Activated T-helper 1 cell treated with anti-CD3 and anti-CD28 coated beads, Interleukin-12 subunit alpha, Interleukin-12 subunit beta, Interleukin-2, Interleukin-4 antibody, amounts not matched to agents 30 ng/mL and 10 ng/mL and 1 ng/mL, durations not matched to agents 14 hours and 24 hours and 36 hours (primary cell): ENCODE measurements around the gene SOS2. TPM values are rescaled to one million over a fixed set of nuclear protein-coding genes. Genes with fewer than 3 reads are reported as not detected.

ENCODE experiments used
- DNase-seq: peaks from one replicate; pipeline ENCODE4 v3.0.0; 2021; ENCODE audit warnings: low spot score
- H3K27ac Mint-ChIP-seq: one replicate; pipeline ENCODE4 v1.8.0; 2021; ENCODE audit warnings: mild to moderate bottlenecking, mixed read lengths
- H3K27me3 Mint-ChIP-seq: one replicate; pipeline ENCODE4 v1.8.0; 2022; ENCODE audit warnings: mild to moderate bottlenecking, moderate library complexity, mixed read lengths; ENCODE audit not compliant: insufficient read depth
- H3K36me3 Mint-ChIP-seq: one replicate; pipeline ENCODE4 v1.8.0; 2021; ENCODE audit warnings: low read depth, mixed read lengths
- H3K4me1 Mint-ChIP-seq: one replicate; pipeline ENCODE4 v1.8.0; 2021; ENCODE audit warnings: low read depth, mixed read lengths
- H3K4me3 Mint-ChIP-seq: one replicate; pipeline ENCODE4 v1.8.0; 2021; ENCODE audit warnings: mild to moderate bottlenecking, moderate library complexity, mixed read lengths
- H3K9me3 Mint-ChIP-seq: one replicate; pipeline ENCODE4 v1.8.0; 2021; ENCODE audit warnings: mixed read lengths
- intact Hi-C: fragments of 100-400 bp; cut with micrococcal nuclease; formaldehyde crosslinking; loops from one replicate; pipeline ENCODE4 v1.15.1; 2024
- total RNA-seq: library from RNA; stranded (reverse); gene quantifications from 2 replicates; pipeline ENCODE4 v1.2.3, GENCODE V29; 2022

The SOS2 gene
- total RNA-seq, result 19.9 and 21.6 TPM in 2 replicates

GRCh38 chr14:50231475-50232275 is at the start of gene SOS2:
Gene SOS2 (minus strand): TSS chr14:50231578. CDS start chr14:50231283, 295 bp downstream.
- peak within 1 kb of the TSS; percentile 89 for H3K27ac Mint-ChIP-seq
- H3K36me3 Mint-ChIP-seq, result peaks cover 9% of the 10 kb centered on the region
- H3K4me3 Mint-ChIP-seq, result peak within 1 kb of the TSS; percentile 86
- peak; percentile 82 for DNase-seq
- intact Hi-C loops, result loop anchor here (1.0 to 5.0 kb wide), 11 partner anchors 191 to 644 kb away; partner anchors contain the start of genes ARF6, KLHDC2, MGAT2 and POLE2
- H3K27me3 Mint-ChIP-seq, result no peaks in the 10 kb centered on the region
- peaks cover 44% of the 10 kb centered on the region for H3K4me1 Mint-ChIP-seq
- H3K9me3 Mint-ChIP-seq, result peaks cover 12% of the 10 kb centered on the region

GRCh38 chr14:50272498-50272897 is 41.1 kb upstream of the SOS2 start:
- no peak for DNase-seq
- H3K27me3 Mint-ChIP-seq, result no peaks in the 10 kb centered on the region
- H3K4me3 Mint-ChIP-seq, result no peak overlapping the region
- no peaks in the 10 kb centered on the region for H3K4me1 Mint-ChIP-seq
- intact Hi-C loops, result no loop called here
- H3K27ac Mint-ChIP-seq, result no peak overlapping the region
- H3K9me3 Mint-ChIP-seq, result no peaks in the 10 kb centered on the region
- H3K36me3 Mint-ChIP-seq, result peaks cover 8% of the 10 kb centered on the region

- Mint-ChIP-seq H3K4me1 (no peaks in the 10 kb centered on the region), H3K4me3 (no peak overlapping the region), H3K9me3 (no peaks in the 10 kb centered on the region), H3K27ac (no peak overlapping the region), H3K27me3 (no peaks in the 10 kb centered on the region), H3K36me3 (peaks cover 11% of the 10 kb centered on the region)
- intact Hi-C loops, result no loop called here
- DNase-seq, result no peak
Observed at GRCh38 chr14:50270932-50271331, 39.6 kb upstream of the SOS2 start.

GRCh38 chr14:50265029-50265428 is 33.7 kb upstream of the SOS2 start:
- Mint-ChIP-seq H3K27me3 (no peaks in the 10 kb centered on the region), H3K27ac (no peak overlapping the region), H3K4me1 (no peaks in the 10 kb centered on the region), H3K9me3 (no peaks in the 10 kb centered on the region), H3K36me3 (peaks cover 13% of the 10 kb centered on the region), H3K4me3 (no peak overlapping the region)
- no peak for DNase-seq
- intact Hi-C loops, result no loop called here

- H3K4me1 Mint-ChIP-seq, result no peaks in the 10 kb centered on the region
- intact Hi-C loops, result loop anchor here (5.0 kb wide), 1 partner anchor 146 kb away; the partner anchor contains the start of gene VCPKMT
Observed at GRCh38 chr14:50263321-50263720, 31.9 kb upstream of the SOS2 start.

GRCh38 chr14:50262865-50263264 is 31.5 kb upstream of the SOS2 start:
- no peak for DNase-seq
- no peak overlapping the region for H3K4me3 Mint-ChIP-seq
- no peaks in the 10 kb centered on the region for H3K27me3 Mint-ChIP-seq
- intact Hi-C loops, result loop anchor here (5.0 kb wide), 1 partner anchor 146 kb away; the partner anchor contains the start of gene VCPKMT
- H3K36me3 Mint-ChIP-seq, result peaks cover 11% of the 10 kb centered on the region
- H3K27ac Mint-ChIP-seq, result no peak overlapping the region
- no peaks in the 10 kb centered on the region for H3K9me3 Mint-ChIP-seq
- peaks cover 1% of the 10 kb centered on the region for H3K4me1 Mint-ChIP-seq

More at GRCh38 chr14:50263321-50263720, 31.9 kb upstream of the SOS2 start:
- no peaks in the 10 kb centered on the region for H3K27me3 Mint-ChIP-seq
- no peaks in the 10 kb centered on the region for H3K9me3 Mint-ChIP-seq
- no peak overlapping the region for H3K4me3 Mint-ChIP-seq
- DNase-seq, result no peak
- H3K27ac Mint-ChIP-seq, result no peak overlapping the region
- peaks cover 11% of the 10 kb centered on the region for H3K36me3 Mint-ChIP-seq

GRCh38 chr14:50260511-50260910 is 29.1 kb upstream of the SOS2 start:
- DNase-seq, result peak; percentile 11
- intact Hi-C loops, result loop anchor here (1.0 to 5.0 kb wide), 2 partner anchors 143 to 407 kb away; partner anchors contain the start of gene VCPKMT
- H3K9me3 Mint-ChIP-seq, result no peaks in the 10 kb centered on the region

GRCh38 chr14:50260072-50260471 is 28.7 kb upstream of the SOS2 start:
- Mint-ChIP-seq H3K27ac (no peak overlapping the region), H3K4me1 (peaks cover 4% of the 10 kb centered on the region), H3K36me3 (peaks cover 6% of the 10 kb centered on the region), H3K27me3 (no peaks in the 10 kb centered on the region), H3K9me3 (no peaks in the 10 kb centered on the region), H3K4me3 (no peak overlapping the region)
- no peak for DNase-seq
- intact Hi-C loops, result loop anchor here (1.0 to 5.0 kb wide), 2 partner anchors 143 to 407 kb away; partner anchors contain the start of gene VCPKMT

More at GRCh38 chr14:50260511-50260910, 29.1 kb upstream of the SOS2 start:
- peaks cover 4% of the 10 kb centered on the region for H3K4me1 Mint-ChIP-seq
- H3K4me3 Mint-ChIP-seq, result no peak overlapping the region
- no peaks in the 10 kb centered on the region for H3K27me3 Mint-ChIP-seq
- no peak overlapping the region for H3K27ac Mint-ChIP-seq
- peaks cover 6% of the 10 kb centered on the region for H3K36me3 Mint-ChIP-seq

GRCh38 chr14:50257732-50258131 is 26.4 kb upstream of the SOS2 start:
- peaks cover 4% of the 10 kb centered on the region for H3K4me1 Mint-ChIP-seq
- intact Hi-C loops, result no loop called here
- no peaks in the 10 kb centered on the region for H3K9me3 Mint-ChIP-seq
- no peak overlapping the region for H3K27ac Mint-ChIP-seq
- peaks cover 13% of the 10 kb centered on the region for H3K36me3 Mint-ChIP-seq
- no peak for DNase-seq
- H3K4me3 Mint-ChIP-seq, result no peak overlapping the region
- H3K27me3 Mint-ChIP-seq, result no peaks in the 10 kb centered on the region

- no peaks in the 10 kb centered on the region for H3K27me3 Mint-ChIP-seq
- H3K4me3 Mint-ChIP-seq, result no peak overlapping the region
- no peak for DNase-seq
- peaks cover 4% of the 10 kb centered on the region for H3K4me1 Mint-ChIP-seq
- H3K9me3 Mint-ChIP-seq, result no peaks in the 10 kb centered on the region
- intact Hi-C loops, result no loop called here
- H3K36me3 Mint-ChIP-seq, result peaks cover 18% of the 10 kb centered on the region
- no peak overlapping the region for H3K27ac Mint-ChIP-seq
Observed at GRCh38 chr14:50254248-50254647, 22.9 kb upstream of the SOS2 start.

GRCh38 chr14:50249136-50249775 is 17.9 kb upstream of the SOS2 start:
- H3K4me3 Mint-ChIP-seq, result no peak overlapping the region
- H3K36me3 Mint-ChIP-seq, result peaks cover 28% of the 10 kb centered on the region
- intact Hi-C loops, result no loop called here
- no peaks in the 10 kb centered on the region for H3K27me3 Mint-ChIP-seq
- no peak for DNase-seq
- no peaks in the 10 kb centered on the region for H3K4me1 Mint-ChIP-seq
- no peak overlapping the region for H3K27ac Mint-ChIP-seq
- H3K9me3 Mint-ChIP-seq, result no peaks in the 10 kb centered on the region

GRCh38 chr14:50247245-50247644 is 15.9 kb upstream of the SOS2 start:
- H3K27me3 Mint-ChIP-seq, result no peaks in the 10 kb centered on the region
- H3K4me3 Mint-ChIP-seq, result no peak overlapping the region
- H3K4me1 Mint-ChIP-seq, result no peaks in the 10 kb centered on the region
- intact Hi-C loops, result no loop called here
- no peak overlapping the region for H3K27ac Mint-ChIP-seq
- peaks cover 16% of the 10 kb centered on the region for H3K36me3 Mint-ChIP-seq
- no peaks in the 10 kb centered on the region for H3K9me3 Mint-ChIP-seq
- no peak for DNase-seq
